DMS 273 treated with DMSO at 0.1 percent for 48 hours (cell line): ENCODE data around the gene SATB2.

Source experiments
- DNase-seq: peaks from one replicate; lab custom pipeline; 2025; lab: John Stamatoyannopoulos, UW

Gene SATB2

GRCh38 chr2:199325881-199326280, 131.9 kb downstream of the SATB2 start:
- no peak for DNase-seq

- no peak for DNase-seq
Measured at GRCh38 chr2:199322151-199322550, 135.6 kb downstream of the SATB2 start.

GRCh38 chr2:199317646-199318045, 140.1 kb downstream of the SATB2 start:
- no peak for DNase-seq

- DNase-seq, result no peak
Measured at GRCh38 chr2:199316851-199317250, 140.9 kb downstream of the SATB2 start.

GRCh38 chr2:199315299-199316179, 142.2 kb downstream of the SATB2 start:
- no peak for DNase-seq

GRCh38 chr2:199312931-199313330, 144.8 kb downstream of the SATB2 start:
- no peak for DNase-seq

- DNase-seq, result no peak
Measured at GRCh38 chr2:199310771-199311585, 146.8 kb downstream of the SATB2 start.

GRCh38 chr2:199309973-199310372, 147.8 kb downstream of the SATB2 start:
- DNase-seq, result peak; percentile 81

GRCh38 chr2:199309411-199309810, 148.3 kb downstream of the SATB2 start:
- no peak for DNase-seq

GRCh38 chr2:199308567-199308966, 149.2 kb downstream of the SATB2 start:
- DNase-seq, result no peak

- no peak for DNase-seq
Measured at GRCh38 chr2:199307461-199307860, 150.3 kb downstream of the SATB2 start.

- no peak for DNase-seq
Measured at GRCh38 chr2:199306116-199306515, 151.6 kb downstream of the SATB2 start.

- no peak for DNase-seq
Measured at GRCh38 chr2:199303728-199304177, 154.0 kb downstream of the SATB2 start.

- no peak for DNase-seq
Measured at GRCh38 chr2:199302851-199303250, 154.9 kb downstream of the SATB2 start.

- no peak for DNase-seq
Measured at GRCh38 chr2:199288424-199288823, 169.3 kb downstream of the SATB2 start.

GRCh38 chr2:199282309-199282708, 175.4 kb downstream of the SATB2 start:
- DNase-seq, result no peak

- no peak for DNase-seq
Measured at GRCh38 chr2:199279146-199279545, 178.6 kb downstream of the SATB2 start.

GRCh38 chr2:199278099-199278498, 179.6 kb downstream of the SATB2 start:
- DNase-seq, result no peak

GRCh38 chr2:199273042-199273511, 184.7 kb downstream of the SATB2 start:
- no peak for DNase-seq

GRCh38 chr2:199261936-199262335, 195.8 kb downstream of the SATB2 start:
- no peak for DNase-seq

- no peak for DNase-seq
Measured at GRCh38 chr2:199261239-199261638, 196.5 kb downstream of the SATB2 start.

GRCh38 chr2:199259671-199260070, 198.1 kb downstream of the SATB2 start:
- no peak for DNase-seq

- no peak for DNase-seq
Measured at GRCh38 chr2:199258291-199258690, 199.4 kb downstream of the SATB2 start.
